K562 (cell line): ENCODE data around the gene PRR23E. TPM values are rescaled to one million over a fixed set of nuclear protein-coding genes. Genes with fewer than 3 reads are reported as not detected.

Experiments used
- ATAC-seq: fragments of 200-7000 bp; cut with Tn5 transposase; 3 replicates; pipeline ENCODE4 v1.9.1; 2020; ENCODE audit warnings: moderate library complexity
- BruUV-seq: library from RNA; stranded (reverse); fragments of 400-500 nt; replicated peaks from 2 replicates; lab custom pipeline; 2021; lab: Mats Ljungman, UMichigan
- CTCF ChIA-PET: fragments of 300-600 bp; formaldehyde crosslinking; extraction: SDS; loops from one replicate; lab custom pipeline; 2021; ENCODE audit warnings: low intra/inter-chr PET ratio; lab: Yijun Ruan, JAX
- POLR2A ChIA-PET: fragments of 300-600, 350-650 bp; sonication (Branson Sonifier 250); formaldehyde crosslinking; extraction: SDS; loops from one replicate; lab custom pipeline; 2021; ENCODE audit warnings: antibody characterized with exemption, inconsistent platforms; lab: Yijun Ruan, JAX
- DNase-seq, 4 experiments: peaks; one replicate each; pipeline versions ENCODE4 v3.0.0 to v3.0.0-alpha.2; 2011 to 2018; ENCODE audit warnings: low spot score in 3 of 4, mixed read lengths in 3 of 4; ENCODE audit errors: extremely low read depth in 1 of 4
- FAIRE-seq: peaks from 2 replicates; lab custom pipeline; 2011; peaks lifted over from hg19 to GRCh38; lab: Jason Lieb, UNC
- H2AFZ ChIP-seq: 2 replicates; pipeline ENCODE4 v1.6.0; 2011; ENCODE audit warnings: low read depth, low read length, control low read depth, inconsistent platforms
- H3K27ac ChIP-seq: fragments of 200-600 bp; 3 replicates; pipeline ENCODE4 v1.8.0; 2011; ENCODE audit warnings: low read depth, mild to moderate bottlenecking, control low read depth, inconsistent platforms, low read length, moderate library complexity, mixed read lengths; ENCODE audit errors: extremely low read depth
- H3K27me3 ChIP-seq, 2 experiments: fragments of 300-600 bp in 1 of 2; 2 replicates in 1 of 2; 3 replicates in 1 of 2; pipeline versions ENCODE4 v1.6.0 to v1.8.0; 2011; ENCODE audit warnings: inconsistent platforms in 2 of 2, low read length in 2 of 2, mild to moderate bottlenecking in 1 of 2, mixed read lengths in 1 of 2, moderate library complexity in 1 of 2; ENCODE audit not compliant: control insufficient read depth in 2 of 2, insufficient read depth in 2 of 2
- H3K36me3 ChIP-seq: fragments of 300-600 bp; 3 replicates; pipeline ENCODE4 v1.8.0; 2011; ENCODE audit warnings: mild to moderate bottlenecking, low read length, inconsistent platforms; ENCODE audit not compliant: control insufficient read depth, insufficient read depth
- H3K4me1 ChIP-seq, 2 experiments: fragments of 200-600 bp in 1 of 2; replicated peaks in 1 of 2; 2 replicates in 1 of 2; 3 replicates in 1 of 2; pipeline versions ENCODE4 v1.5.1 to v1.8.0; 2011; ENCODE audit warnings: inconsistent platforms in 2 of 2, low read length in 2 of 2, mild to moderate bottlenecking in 1 of 2, mixed read lengths in 1 of 2, moderate library complexity in 1 of 2; ENCODE audit not compliant: control insufficient read depth in 2 of 2, insufficient read depth in 2 of 2
- H3K4me2 ChIP-seq: 2 replicates; pipeline ENCODE4 v1.6.1; 2011; ENCODE audit warnings: low read length, control low read depth, inconsistent platforms, mixed read lengths; ENCODE audit not compliant: insufficient read depth
- H3K4me3 ChIP-seq: fragments of 200-600 bp; sonication (generic), shearing (Covaris generic); 2 replicates; pipeline ENCODE4 v1.5.1; 2016; ENCODE audit warnings: control low read depth, inconsistent platforms
- H3K79me2 ChIP-seq: fragments of 200-600 bp; 3 replicates; pipeline ENCODE4 v1.8.0; 2011; ENCODE audit warnings: low read length, inconsistent platforms; ENCODE audit not compliant: control insufficient read depth, insufficient read depth
- H3K9ac ChIP-seq, 2 experiments: 2 replicates each; pipeline versions ENCODE4 v1.6.0 to v1.6.1; 2011; ENCODE audit warnings: low read depth in 2 of 2, low read length in 2 of 2, control low read depth in 1 of 2, inconsistent platforms in 1 of 2, mild to moderate bottlenecking in 1 of 2, mixed read lengths in 1 of 2; ENCODE audit not compliant: insufficient read depth in 1 of 2
- H3K9me1 ChIP-seq: one replicate; pipeline ENCODE4 v1.6.0; 2011; ENCODE audit warnings: inconsistent platforms, mild to moderate bottlenecking, low read length, moderate library complexity; ENCODE audit not compliant: control insufficient read depth, insufficient read depth
- H3K9me3 ChIP-seq: replicated peaks from 2 replicates; pipeline ENCODE4 v1.5.1; 2011; ENCODE audit warnings: low read depth, low read length, inconsistent platforms; ENCODE audit not compliant: control insufficient read depth, insufficient read depth
- H4K20me1 ChIP-seq: replicated peaks from 2 replicates; pipeline ENCODE4 v1.6.1; 2011; ENCODE audit warnings: low read length, inconsistent platforms, mixed read lengths; ENCODE audit not compliant: control insufficient read depth, insufficient read depth
- ATF6 ChIP-seq: sonication (generic); formaldehyde crosslinking; IDR thresholded peaks from 2 replicates; pipeline ENCODE4 v1.4.0; 2020; ENCODE audit warnings: mild to moderate bottlenecking, missing genetic modification reagents
- IFI16 ChIP-seq: fragments of 250-450 bp; sonication (Bioruptor Pico); IDR thresholded peaks from 2 replicates; pipeline ENCODE4 v2.1.2; 2022; ENCODE audit warnings: mild to moderate bottlenecking, inconsistent platforms
- NFIC ChIP-seq: fragments of 450-650 bp; IDR thresholded peaks from 2 replicates; pipeline ENCODE4 v1.6.1; 2017; ENCODE audit warnings: mild to moderate bottlenecking, inconsistent platforms
- ZNF184 ChIP-seq: sonication (generic); formaldehyde crosslinking; IDR thresholded peaks from 2 replicates; pipeline ENCODE4 v1.5.0; 2020; ENCODE audit warnings: missing genetic modification reagents
- ZNF717 ChIP-seq: fragments of 250-450 bp; sonication (Bioruptor Pico); IDR thresholded peaks from 2 replicates; pipeline ENCODE4 v1.5.0; 2021
- WGBS: fragments of 100-300 bp; shearing (Covaris generic); methylation state at CpG from one replicate; pipeline ENCODE4 v1.1.6; 2016; ENCODE audit warnings: low coverage, mixed read lengths; ENCODE audit not compliant: insufficient coverage; ENCODE audit errors: missing lambda C conversion rate; 5-methylcytosine and 5-hydroxymethylcytosine counted together
- in situ Hi-C: fragments of 300-500 bp; cut with MboI; formaldehyde crosslinking; loops from 4 replicates; pipeline ENCODE4 v1.15.0; 2018; ENCODE audit warnings: inconsistent platforms, mixed read lengths
- intact Hi-C: fragments of 100-400 bp; cut with micrococcal nuclease; formaldehyde crosslinking; loops from 2 replicates; pipeline ENCODE4 v1.14.2; 2022
- polyA plus RNA-seq, 8 experiments: library from polyadenylated mRNA; depleted of rRNA in 4 of 8; stranded (reverse) in 5 of 8; unstranded in 3 of 8; fragments of >200 nt; fragmentation: Nextera tagmentation in 2 of 8; fragmentation: Illumina TruSeq in 1 of 8; extraction: Ambion mirVana in 2 of 8; extraction: Trizol in 1 of 8; gene quantifications; 2 replicates each; pipeline versions ENCODE4 v1.2.1 to v1.2.3, GENCODE V29; 2011 to 2014; ENCODE audit warnings: inconsistent platforms in 1 of 8, missing spikeins in 1 of 8
- total RNA-seq, 7 experiments: library from RNA; depleted of rRNA in 6 of 7; stranded (reverse); fragments of >200 nt in 6 of 7; fragmentation: Illumina TruSeq in 2 of 7; extraction: Trizol in 2 of 7; gene quantifications; 2 replicates each; pipeline versions ENCODE4 v1.2.1 to v1.2.3, GENCODE V29; 2011 to 2021; ENCODE audit warnings: low replicate concordance in 1 of 7
- TF ChIP-seq, protein P1 (sequence below), 2 experiments: fragments of 250-450 bp in 1 of 2; fragments of 450-650 bp in 1 of 2; sonication (Bioruptor Pico) in 1 of 2; IDR thresholded peaks; 2 replicates each; pipeline versions ENCODE4 v1.6.1 to v1.8.0; 2016 to 2021; ENCODE audit warnings: mild to moderate bottlenecking in 2 of 2, moderate library complexity in 2 of 2, missing compliant biosample characterization in 1 of 2, missing genetic modification characterization in 1 of 2

PRR23E gene
- total and polyA plus RNA-seq, 9 of the 15 experiments (the other 6 are each of a cell fraction or from before 2014, with no cell fraction given), result not detected

- no peak for TF ChIP-seq ZNF184 (CRISPR knock-in tag)
- TF ChIP-seq NFIC, result no peak
- TF ChIP-seq IFI16 (CRISPR knock-in tag), result no peak
These were observed 21.6 kb upstream of the PRR23E start (continued) for GRCh38 chr3:127171320-127171719.

- Histone ChIP-seq H3K79me2 (no peaks in the 10 kb centered on the region), H3K36me3 (no peaks in the 10 kb centered on the region), H4K20me1 (no peaks in the 10 kb centered on the region), H3K4me1 (no peaks in the 10 kb centered on the region), H3K4me2 (no peak overlapping the region), H3K9me3 (no peaks in the 10 kb centered on the region), H3K9ac (no peak overlapping the region), H3K9me1 (no peaks in the 10 kb centered on the region), H3K27me3 (no peaks in the 10 kb centered on the region; a peak in 1 of 5 replicates), H2AFZ (no peak overlapping the region), H3K27ac (no peak overlapping the region), H3K4me3 (no peak overlapping the region)
- intact Hi-C loops (no loop called here), in situ Hi-C loops (no loop called here)
- ATAC-seq, result no peak
- no peak for DNase-seq
- ChIA-PET CTCF (no interaction called here), POLR2A (interaction anchor here (0.6 kb wide), 1 partner anchor 24 kb away, joined by 3 read pairs; no protein-coding TSS in a partner anchor)
- WGBS, result 0% methylated on average over 4 of the region's 4 CpGs
- no TSS peak for BruUV-seq
- TF ChIP-seq ZNF717, result no peak
- TF ChIP-seq, protein P1, sequence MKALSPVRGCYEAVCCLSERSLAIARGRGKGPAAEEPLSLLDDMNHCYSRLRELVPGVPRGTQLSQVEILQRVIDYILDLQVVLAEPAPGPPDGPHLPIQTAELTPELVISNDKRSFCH (CRISPR knock-in tag; IDR thresholded peaks at IDR 0.05), result no peak
- TF ChIP-seq, protein P1 (tag; IDR thresholded peaks at IDR 0.05), result no peak
- no peak for TF ChIP-seq ATF6 (CRISPR knock-in tag)
- FAIRE-seq, result no peak
These were observed 21.2 kb upstream of the PRR23E start for GRCh38 chr3:127171721-127172120.
